Small intestine (tissue), 7 donors: ENCODE measurements around the gene CNOT1. TPM values are rescaled to one million over a fixed set of nuclear protein-coding genes. Genes with fewer than 3 reads are reported as not detected.
"Not testable (repeated sequence)": the region's sequence is repeated elsewhere in the genome, so short reads cannot be mapped to it uniquely, and the experiment has no call there.

Source experiments
- DNase-seq, 2 donors: peaks; one replicate each; pipeline versions ENCODE4 v3.0.0 to v3.0.0-alpha.2; 2013
- FAIRE-seq: peaks from 2 replicates; lab custom pipeline; 2012; peaks lifted over from hg19 to GRCh38; lab: Jason Lieb, UNC
- H3K27ac ChIP-seq, 3 donors: one replicate each; pipeline ENCODE4 v1.5.1; 2013; ENCODE audit warnings: low read length in 2 of 3, mild to moderate bottlenecking in 2 of 3, control low read depth in 1 of 3, inconsistent platforms in 1 of 3, low read depth in 1 of 3, moderate library complexity in 1 of 3
- H3K27me3 ChIP-seq, 3 donors: one replicate each; pipeline ENCODE4 v1.6.1; 2013; ENCODE audit warnings: low read length in 3 of 3, inconsistent platforms in 1 of 3; ENCODE audit not compliant: control insufficient read depth in 3 of 3, insufficient read depth in 3 of 3
- H3K36me3 ChIP-seq, 3 donors: one replicate each; pipeline ENCODE4 v1.6.1; 2013; ENCODE audit warnings: low read length in 3 of 3, inconsistent platforms in 1 of 3, low read depth in 1 of 3, mild to moderate bottlenecking in 1 of 3, moderate library complexity in 1 of 3; ENCODE audit not compliant: control insufficient read depth in 3 of 3, insufficient read depth in 2 of 3
- H3K4me1 ChIP-seq, 3 donors: one replicate each; pipeline ENCODE4 v1.6.1; 2013; ENCODE audit warnings: low read length in 2 of 3, inconsistent platforms in 1 of 3, low read depth in 1 of 3, mild to moderate bottlenecking in 1 of 3, moderate library complexity in 1 of 3; ENCODE audit not compliant: control insufficient read depth in 3 of 3, insufficient read depth in 2 of 3
- H3K4me3 ChIP-seq, 3 donors: one replicate each; pipeline ENCODE4 v1.5.1; 2013; ENCODE audit warnings: low read length in 3 of 3, control low read depth in 1 of 3, inconsistent platforms in 1 of 3, low read depth in 1 of 3, mild to moderate bottlenecking in 1 of 3, moderate library complexity in 1 of 3
- H3K9me3 ChIP-seq, 2 donors: one replicate each; pipeline ENCODE4 v1.6.1; 2013; ENCODE audit warnings: low read depth in 1 of 2, low read length in 1 of 2; ENCODE audit not compliant: control insufficient read depth in 2 of 2, insufficient read depth in 1 of 2
- WGBS, 3 donors: extraction: QIAGEN DNeasy Blood & Tissue Kit; methylation state at CpG; one replicate each; pipeline ENCODE4 v1.1.7; 2013; 5-methylcytosine and 5-hydroxymethylcytosine counted together
- polyA plus RNA-seq, 4 donors: library from polyadenylated mRNA; stranded (reverse) in 3 of 4; unstranded in 1 of 4; fragments of 200-250 nt in 3 of 4; fragments of 120-200 nt in 1 of 4; gene quantifications; one replicate each; pipeline versions ENCODE4 v1.2.1 to v1.2.3, GENCODE V29; 2013
- donor health status: healthy with polysubstance abuse.
- donor health status: control.
- donor health status: control.
- donor health status: Bipolar disorder and iron deficiency.
- donor health status: healthy.

The CNOT1 gene
- polyA plus RNA-seq, 4 donors: 79.4 to 190 (median 105) TPM

DNA sequence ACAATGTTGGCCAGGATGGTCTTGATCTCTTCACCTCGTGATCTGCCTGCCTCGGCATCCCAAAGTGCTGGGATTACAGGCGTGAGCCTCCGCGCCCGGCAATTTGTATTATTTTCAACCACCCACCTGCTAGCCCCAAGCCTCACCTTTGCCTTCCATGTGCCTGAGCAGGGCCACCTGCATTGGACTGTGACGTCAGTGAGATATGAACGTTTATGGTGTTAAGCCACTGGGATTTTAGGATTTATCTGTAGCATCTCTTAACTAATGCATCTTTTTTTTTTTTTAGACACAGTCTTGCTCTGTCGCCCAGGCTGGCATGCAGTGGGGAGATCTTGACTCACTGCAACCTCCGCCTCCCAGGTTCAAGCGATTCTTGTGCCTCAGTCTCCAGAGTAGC lies 30.3 kb upstream of the CNOT1 start:
- not testable (repeated sequence) for H3K36me3 ChIP-seq, FAIRE-seq, H3K4me3 ChIP-seq, H3K9me3 ChIP-seq, H3K27me3 ChIP-seq, H3K27ac ChIP-seq
- 34 to 75% (median 51%) methylated on average over 11 of the region's 11 CpGs for WGBS, 3 donors
- H3K4me1 ChIP-seq: peaks cover 0 to 16% (median 0%) of the 10 kb centered on the region in 3 donors
- DNase-seq: peak in 1 of 2 donors; percentile 48

DNA sequence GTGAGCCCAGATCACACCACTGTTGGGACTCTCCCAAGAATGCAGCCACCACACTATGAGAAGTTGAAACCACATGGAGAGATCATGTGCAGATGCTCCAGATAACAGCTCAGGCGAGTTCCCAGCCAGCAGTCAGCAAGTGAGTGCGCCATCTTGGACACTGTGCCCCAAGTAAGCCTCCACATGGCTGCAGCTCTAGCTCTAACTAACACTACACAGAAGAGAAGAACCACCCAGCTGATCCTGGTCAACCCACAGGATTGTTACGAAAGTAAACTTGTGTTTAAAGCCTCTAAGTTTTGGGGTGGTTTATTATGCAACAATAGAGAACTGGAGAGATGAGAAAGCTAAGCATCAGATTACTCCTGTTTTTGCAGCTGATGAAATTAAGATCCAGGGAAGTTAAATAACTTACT lies 29.2 kb upstream of the CNOT1 start:
- Histone ChIP-seq H3K27me3 (no peaks in the 10 kb centered on the region), H3K4me1 (peaks cover 0 to 25% (median 2%) of the 10 kb centered on the region in 3 donors), H3K27ac (no peak overlapping the region), H3K9me3 (no peaks in the 10 kb centered on the region), H3K36me3 (no peaks in the 10 kb centered on the region), H3K4me3 (no peak overlapping the region)
- 86 to 90% (median 90%) methylated on average over 3 of the region's 3 CpGs for WGBS, 3 donors
- DNase-seq: no peak
- FAIRE-seq: no peak

DNA sequence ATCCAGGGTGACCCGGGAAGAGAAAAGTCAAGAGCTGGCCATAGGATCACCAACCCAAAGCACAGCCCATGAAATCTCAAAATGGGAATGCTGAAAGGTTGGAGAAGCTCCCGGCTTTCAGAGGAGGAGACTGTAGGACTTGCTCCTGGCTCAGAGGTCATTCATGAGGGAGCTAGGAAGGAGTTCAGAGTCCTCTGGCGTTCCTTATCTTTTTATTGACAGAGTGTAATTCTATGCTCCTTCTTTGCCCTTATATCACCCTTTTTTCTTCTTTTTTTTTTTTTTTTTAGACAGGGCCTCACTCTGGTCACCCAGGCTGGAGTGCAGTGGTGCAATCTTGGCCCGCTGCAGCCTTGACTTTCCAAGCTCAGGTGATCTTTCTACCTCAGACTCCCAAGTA lies 27.3 kb upstream of the CNOT1 start:
- DNase-seq: peak; percentile 80 to 93
- Histone ChIP-seq H3K4me3 (no peak overlapping the region), H3K4me1 (peaks cover 0 to 34% (median 2%) of the 10 kb centered on the region in 3 donors), H3K9me3 (no peaks in the 10 kb centered on the region), H3K36me3 (no peaks in the 10 kb centered on the region), H3K27me3 (no peaks in the 10 kb centered on the region), H3K27ac (peak overlapping the region in 2 of 3 donors; percentile 63 to 69)
- WGBS, 3 donors: 21 to 62% (median 35%) methylated on average over 4 of the region's 4 CpGs
- FAIRE-seq: no peak

DNA sequence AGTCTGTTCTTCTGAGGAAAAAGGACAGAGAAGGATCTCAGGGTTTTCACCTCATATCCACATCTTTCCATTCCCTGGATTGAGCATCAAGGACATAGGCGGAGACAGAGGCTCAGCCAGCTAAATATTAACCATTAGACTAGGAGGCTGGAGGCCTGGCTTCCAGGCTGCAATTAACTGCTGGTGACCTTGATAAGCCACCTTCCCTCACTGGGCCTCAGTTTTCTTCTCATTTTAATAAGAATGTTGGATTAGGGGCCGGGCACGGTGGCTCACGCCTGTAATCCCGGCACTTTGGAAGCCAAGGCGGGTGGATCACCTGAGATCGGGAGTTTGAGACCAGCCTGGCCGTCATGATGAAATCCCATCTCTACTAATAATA lies 25.6 kb upstream of the CNOT1 start:
- DNase-seq (peak; percentile 81 to 88), FAIRE-seq (no peak)
- H3K9me3 ChIP-seq: no peaks in the 10 kb centered on the region
- WGBS, 3 donors: 18 to 67% (median 41%) methylated on average over 8 of the region's 8 CpGs
- no peak overlapping the region for H3K4me3 ChIP-seq
- H3K27ac ChIP-seq: peak overlapping the region; percentile 31 to 73 (median 49)
- H3K4me1 ChIP-seq: peaks cover 0 to 34% (median 2%) of the 10 kb centered on the region in 3 donors
- no peaks in the 10 kb centered on the region for H3K27me3 ChIP-seq
- H3K36me3 ChIP-seq: no peaks in the 10 kb centered on the region

DNA sequence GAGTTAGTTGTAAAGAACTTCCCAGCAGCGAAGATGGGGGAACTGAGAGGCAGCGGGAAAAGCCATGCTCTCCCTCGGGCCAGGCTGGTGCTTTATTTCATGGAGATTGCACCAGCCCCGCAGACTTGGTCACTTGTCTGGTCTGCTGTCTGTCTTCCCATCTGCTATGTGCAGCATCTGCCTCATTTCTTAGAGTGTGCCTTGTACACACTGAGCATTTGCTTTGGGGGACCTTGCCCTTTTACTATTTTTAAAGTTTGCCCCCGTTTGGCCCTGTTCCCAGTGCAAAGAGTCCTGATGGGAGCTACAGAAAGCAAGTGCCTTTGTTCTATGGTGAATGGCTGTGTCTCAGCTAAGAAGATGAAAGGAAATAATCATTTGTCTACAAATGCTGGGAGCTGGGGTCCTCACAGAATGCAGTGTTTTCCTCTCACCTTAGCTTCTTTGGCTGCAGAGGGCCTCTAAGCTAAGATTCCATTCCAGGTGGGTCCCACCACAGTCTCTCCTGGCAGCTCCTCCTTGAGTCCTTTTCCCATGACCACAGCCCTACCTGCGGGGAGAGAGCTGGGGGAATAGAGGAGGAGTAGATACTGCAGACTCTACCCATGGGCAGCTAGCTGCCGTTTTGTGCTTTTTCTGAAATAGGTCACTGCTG lies 25.1 kb upstream of the CNOT1 start:
- FAIRE-seq: no peak

DNA sequence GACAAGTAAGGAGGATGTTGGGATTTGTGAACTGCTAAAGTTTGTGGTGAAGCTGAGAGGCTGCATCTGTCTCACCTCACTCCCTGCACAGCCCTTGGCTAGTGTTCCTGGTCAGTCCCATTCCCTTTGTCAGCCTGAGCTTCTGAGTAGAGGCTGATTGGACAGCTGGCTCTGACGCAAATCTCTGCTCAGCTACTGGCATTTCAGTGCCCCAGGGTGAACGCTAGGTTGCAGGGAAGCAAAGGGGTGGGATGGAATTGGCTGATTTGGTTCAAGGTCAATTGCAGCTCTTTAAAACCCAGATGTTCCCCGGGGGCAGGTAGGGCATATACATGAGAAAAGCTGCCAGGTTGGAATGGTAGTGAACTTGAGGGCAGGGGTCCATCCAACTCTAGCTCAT lies 23.1 kb upstream of the CNOT1 start:
- H3K4me1 ChIP-seq: peaks cover 0 to 34% (median 2%) of the 10 kb centered on the region in 3 donors
- H3K27me3 ChIP-seq: no peaks in the 10 kb centered on the region
- H3K27ac ChIP-seq: no peak overlapping the region
- FAIRE-seq (no peak), DNase-seq (peak in 1 of 2 donors; percentile 46)
- no peaks in the 10 kb centered on the region for H3K36me3 ChIP-seq
- H3K4me3 ChIP-seq: no peak overlapping the region
- no peaks in the 10 kb centered on the region for H3K9me3 ChIP-seq
- 16 to 31% (median 23%) methylated on average over 3 of the region's 3 CpGs for WGBS, 3 donors

More for the DNA sequence above, 25.1 kb upstream of the CNOT1 start:
- no peaks in the 10 kb centered on the region for H3K36me3 ChIP-seq
- H3K4me3 ChIP-seq: no peak overlapping the region
- 44 to 63% (median 52%) methylated on average over 7 of the region's 7 CpGs for whole genome bisulfite sequencing, 3 donors
- H3K4me1 ChIP-seq: peaks cover 0 to 34% (median 2%) of the 10 kb centered on the region in 3 donors
- no peaks in the 10 kb centered on the region for H3K9me3 ChIP-seq
- H3K27me3 ChIP-seq: no peaks in the 10 kb centered on the region
- peak overlapping the region in 2 of 3 donors; percentile 31 to 73 for H3K27ac ChIP-seq
- no peak for DNase-seq

DNA sequence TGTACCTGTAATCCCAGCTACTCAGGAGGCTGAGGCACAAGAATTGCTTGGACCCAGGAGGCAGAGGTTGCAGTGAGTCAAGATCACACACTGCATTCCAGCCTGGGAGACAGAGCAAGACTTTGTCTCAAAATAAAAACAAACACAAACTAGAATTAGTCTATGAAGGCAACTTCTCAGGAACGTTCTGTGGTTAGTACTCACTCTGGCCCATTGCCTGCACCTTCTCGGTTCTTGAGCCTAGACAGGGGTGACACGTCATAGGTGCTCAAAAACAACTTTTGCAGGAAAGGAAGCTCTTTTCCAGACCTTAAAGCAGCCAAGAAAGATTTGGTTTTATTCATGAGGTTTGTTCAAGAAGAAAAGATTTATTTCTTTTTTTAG lies 22.3 kb upstream of the CNOT1 start:
- Histone ChIP-seq H3K9me3 (no peaks in the 10 kb centered on the region), H3K4me1 (peaks cover 0 to 29% (median 2%) of the 10 kb centered on the region in 3 donors), H3K36me3 (no peaks in the 10 kb centered on the region), H3K27ac (no peak overlapping the region), H3K27me3 (no peaks in the 10 kb centered on the region), H3K4me3 (no peak overlapping the region)
- FAIRE-seq: no peak
- 67 to 88% (median 76%) methylated on average over 3 of the region's 3 CpGs for WGBS, 3 donors
- no peak for DNase-seq

DNA sequence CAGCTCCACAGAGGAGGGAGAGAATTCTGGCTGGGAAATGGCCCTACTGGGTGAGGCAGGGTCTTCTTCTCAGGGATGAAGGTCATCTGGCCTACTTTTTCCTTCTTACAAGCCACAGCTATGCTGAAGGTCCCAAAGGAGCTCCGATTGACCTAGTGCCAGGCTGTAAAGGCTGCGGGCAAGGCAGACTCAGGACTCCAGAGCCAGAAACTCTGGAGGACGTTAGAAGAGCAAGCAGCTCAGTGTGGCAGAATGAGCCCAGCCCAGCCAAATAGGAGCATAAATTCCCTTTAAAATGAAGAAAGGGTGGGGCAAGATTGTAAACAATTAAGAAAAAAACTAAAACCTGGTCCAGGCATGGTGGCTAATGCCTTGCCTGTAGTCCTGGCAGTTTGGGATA lies 20.1 kb upstream of the CNOT1 start:
- DNase-seq: no peak
- H3K4me3 ChIP-seq: no peak overlapping the region
- no peak for FAIRE-seq
- H3K27ac ChIP-seq: no peak overlapping the region
- no peaks in the 10 kb centered on the region for H3K9me3 ChIP-seq
- H3K27me3 ChIP-seq: no peaks in the 10 kb centered on the region
- peaks cover 0 to 16% (median 2%) of the 10 kb centered on the region in 3 donors for H3K4me1 ChIP-seq
- 51 to 74% (median 67%) methylated on average over 3 of the region's 3 CpGs for WGBS, 3 donors
- H3K36me3 ChIP-seq: no peaks in the 10 kb centered on the region

DNA sequence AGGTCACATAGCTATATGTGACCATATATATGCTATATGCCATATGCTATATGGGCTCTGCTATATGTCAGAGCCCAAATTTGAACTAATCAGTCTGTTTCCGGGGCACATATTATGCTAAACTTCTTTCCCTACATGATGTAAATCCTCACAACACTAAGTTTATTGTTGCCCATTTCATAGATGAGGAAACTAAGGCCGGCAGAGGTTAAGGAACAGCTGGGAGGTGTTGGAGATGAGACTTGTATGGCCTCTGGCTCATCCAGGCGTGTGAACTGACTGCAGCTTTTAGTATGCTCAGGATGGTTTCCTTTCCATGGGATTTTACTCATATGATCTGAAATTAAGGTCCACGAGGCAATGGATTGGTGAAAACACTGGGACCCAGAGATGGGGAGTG lies 17.5 kb upstream of the CNOT1 start:
- H3K27ac ChIP-seq: no peak overlapping the region
- 83 to 92% (median 86%) methylated on average over 4 of the region's 4 CpGs for WGBS, 3 donors
- H3K9me3 ChIP-seq: no peaks in the 10 kb centered on the region
- no peaks in the 10 kb centered on the region for H3K27me3 ChIP-seq
- peaks cover 0 to 1% (median 0%) of the 10 kb centered on the region in 3 donors for H3K4me1 ChIP-seq
- no peak for FAIRE-seq
- H3K36me3 ChIP-seq: no peaks in the 10 kb centered on the region
- no peak overlapping the region for H3K4me3 ChIP-seq
- DNase-seq: no peak
